Activated T-helper 1 cell treated with anti-CD3 and anti-CD28 coated beads, Interleukin-12 subunit alpha, Interleukin-12 subunit beta, Interleukin-2, Interleukin-4 antibody, amounts not matched to agents 30 ng/mL and 10 ng/mL and 1 ng/mL, durations not matched to agents 14 hours and 24 hours and 36 hours (primary cell): ENCODE results near the gene ANTXR2. TPM values are rescaled to one million over a fixed set of nuclear protein-coding genes. Genes with fewer than 3 reads are reported as not detected.

ENCODE experiments used
- DNase-seq: peaks from one replicate; pipeline ENCODE4 v3.0.0; 2021; ENCODE audit warnings: low spot score
- H3K27ac Mint-ChIP-seq: one replicate; pipeline ENCODE4 v1.8.0; 2021; ENCODE audit warnings: mild to moderate bottlenecking, mixed read lengths
- H3K27me3 Mint-ChIP-seq: one replicate; pipeline ENCODE4 v1.8.0; 2022; ENCODE audit warnings: mild to moderate bottlenecking, moderate library complexity, mixed read lengths; ENCODE audit not compliant: insufficient read depth
- H3K36me3 Mint-ChIP-seq: one replicate; pipeline ENCODE4 v1.8.0; 2021; ENCODE audit warnings: low read depth, mixed read lengths
- H3K4me1 Mint-ChIP-seq: one replicate; pipeline ENCODE4 v1.8.0; 2021; ENCODE audit warnings: low read depth, mixed read lengths
- H3K4me3 Mint-ChIP-seq: one replicate; pipeline ENCODE4 v1.8.0; 2021; ENCODE audit warnings: mild to moderate bottlenecking, moderate library complexity, mixed read lengths
- H3K9me3 Mint-ChIP-seq: one replicate; pipeline ENCODE4 v1.8.0; 2021; ENCODE audit warnings: mixed read lengths
- intact Hi-C: fragments of 100-400 bp; cut with micrococcal nuclease; formaldehyde crosslinking; loops from one replicate; pipeline ENCODE4 v1.15.1; 2024
- total RNA-seq: library from RNA; stranded (reverse); gene quantifications from 2 replicates; pipeline ENCODE4 v1.2.3, GENCODE V29; 2022

The ANTXR2 gene
- total RNA-seq, 1 donor from 2014 or later = 29.8 TPM

- DNase-seq = no peak
- Mint-ChIP-seq H3K4me1 (peaks cover 13% of the 10 kb centered on the region), H3K36me3 (peaks cover 15% of the 10 kb centered on the region), H3K4me3 (no peak overlapping the region), H3K9me3 (peaks cover 8% of the 10 kb centered on the region), H3K27me3 (peaks cover 9% of the 10 kb centered on the region), H3K27ac (no peak overlapping the region)
- intact Hi-C loops = no loop called here
Observed at GRCh38 chr4:80086296-80086695, 13.3 kb upstream of the ANTXR2 start.

- Mint-ChIP-seq H3K4me1 (peaks cover 18% of the 10 kb centered on the region), H3K36me3 (peaks cover 16% of the 10 kb centered on the region), H3K27me3 (peaks cover 8% of the 10 kb centered on the region), H3K4me3 (no peak overlapping the region), H3K9me3 (peaks cover 10% of the 10 kb centered on the region), H3K27ac (no peak overlapping the region)
- no peak for DNase-seq
- intact Hi-C loops = no loop called here
Observed at GRCh38 chr4:80085081-80085480, 12.1 kb upstream of the ANTXR2 start.

DNA sequence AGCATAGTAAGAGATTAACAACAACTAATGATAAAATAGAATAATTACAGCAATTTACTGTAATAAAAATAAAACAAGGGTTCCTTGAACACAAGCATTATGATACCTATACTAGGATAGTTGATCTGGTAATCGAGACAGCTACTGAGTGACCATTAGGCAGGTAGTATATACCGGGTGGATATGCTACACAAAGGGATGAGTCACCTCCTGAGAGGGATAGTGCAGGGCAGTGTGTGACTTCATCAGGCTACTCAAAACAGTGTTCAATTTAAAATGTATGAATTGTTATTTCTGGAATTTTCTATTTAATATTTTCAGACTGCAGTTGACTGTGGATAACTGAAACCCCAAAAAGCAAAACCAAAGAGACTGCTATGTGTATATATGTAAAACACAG is 9.7 kb upstream of the ANTXR2 start:
- no peak for DNase-seq
- peaks cover 4% of the 10 kb centered on the region for H3K27me3 Mint-ChIP-seq
- H3K9me3 Mint-ChIP-seq = peaks cover 16% of the 10 kb centered on the region
- intact Hi-C loops = no loop called here
- H3K36me3 Mint-ChIP-seq = peaks cover 19% of the 10 kb centered on the region
- no peak overlapping the region for H3K4me3 Mint-ChIP-seq
- no peak overlapping the region for H3K27ac Mint-ChIP-seq
- H3K4me1 Mint-ChIP-seq = peaks cover 37% of the 10 kb centered on the region

GRCh38 chr4:80081566-80081965 is 8.5 kb upstream of the ANTXR2 start:
- no peak for DNase-seq
- intact Hi-C loops = no loop called here
- Mint-ChIP-seq H3K27ac (no peak overlapping the region), H3K27me3 (peaks cover under 1% of the 10 kb centered on the region), H3K4me3 (no peak overlapping the region), H3K9me3 (peaks cover 16% of the 10 kb centered on the region), H3K36me3 (peaks cover 16% of the 10 kb centered on the region), H3K4me1 (peaks cover 44% of the 10 kb centered on the region)

DNA sequence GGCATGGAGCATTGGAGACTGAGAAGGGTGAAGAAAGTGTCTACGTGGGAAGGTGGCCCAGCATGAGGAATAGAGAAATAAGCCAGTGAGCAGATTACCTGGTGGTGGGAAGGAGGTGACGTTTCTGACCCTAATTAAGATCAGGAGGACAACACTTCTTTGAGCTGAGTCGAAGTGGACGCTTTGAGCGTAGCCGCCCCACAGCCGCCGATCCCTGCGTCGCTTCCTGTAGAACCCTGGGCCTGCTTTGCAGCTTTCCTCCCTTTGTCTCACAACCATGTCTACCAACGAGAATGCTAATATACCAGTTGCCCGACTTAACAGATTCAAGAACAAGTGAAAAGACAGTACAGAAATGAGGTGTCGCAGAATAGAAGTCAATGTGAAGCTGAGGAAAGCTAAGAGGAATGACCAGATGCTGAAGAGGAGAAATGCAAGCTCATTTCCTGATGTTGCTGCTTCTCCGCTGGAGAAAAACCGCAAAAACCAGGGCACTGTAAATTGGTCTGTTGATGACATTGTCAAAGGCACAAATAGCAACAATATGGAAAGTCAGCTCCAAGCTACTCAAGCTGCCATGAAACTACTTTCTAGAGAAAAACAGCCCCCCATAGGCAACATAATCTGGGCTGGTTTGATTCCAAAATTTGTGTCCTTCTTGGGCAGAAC is 6.4 kb upstream of the ANTXR2 start:
- H3K27me3 Mint-ChIP-seq = no peaks in the 10 kb centered on the region
- no peak overlapping the region for H3K27ac Mint-ChIP-seq
- peaks cover 16% of the 10 kb centered on the region for H3K9me3 Mint-ChIP-seq
- peaks cover 19% of the 10 kb centered on the region for H3K36me3 Mint-ChIP-seq
- peaks cover 66% of the 10 kb centered on the region for H3K4me1 Mint-ChIP-seq
- intact Hi-C loops = loop anchor here (10.0 kb wide), 3 partner anchors 475 to 1415 kb away; partner anchors contain the start of gene BMP2K
- DNase-seq = no peak
- H3K4me3 Mint-ChIP-seq = no peak overlapping the region

- intact Hi-C loops = loop anchor here (10.0 kb wide), 3 partner anchors 474 to 1416 kb away; partner anchors contain the start of gene BMP2K
- H3K4me3 Mint-ChIP-seq = no peak overlapping the region
Observed at GRCh38 chr4:80078346-80079092, 5.5 kb upstream of the ANTXR2 start.

GRCh38 chr4:80077639-80078038 is 4.6 kb upstream of the ANTXR2 start:
- intact Hi-C loops = loop anchor here (1.0 to 10.0 kb wide), 6 partner anchors 19 to 1417 kb away; partner anchors contain the start of gene BMP2K
- H3K27me3 Mint-ChIP-seq = peaks cover 1% of the 10 kb centered on the region
- peaks cover 19% of the 10 kb centered on the region for H3K36me3 Mint-ChIP-seq
- H3K9me3 Mint-ChIP-seq = peaks cover 13% of the 10 kb centered on the region
- H3K4me3 Mint-ChIP-seq = no peak overlapping the region
- H3K4me1 Mint-ChIP-seq = peaks cover 80% of the 10 kb centered on the region
- DNase-seq = no peak
- H3K27ac Mint-ChIP-seq = no peak overlapping the region

More at GRCh38 chr4:80078346-80079092, 5.5 kb upstream of the ANTXR2 start:
- Mint-ChIP-seq H3K36me3 (peaks cover 21% of the 10 kb centered on the region), H3K4me1 (peaks cover 75% of the 10 kb centered on the region), H3K27me3 (no peaks in the 10 kb centered on the region), H3K27ac (peak overlapping the region; percentile 18), H3K9me3 (peaks cover 16% of the 10 kb centered on the region)
- DNase-seq = no peak

GRCh38 chr4:80076681-80077080 is 3.7 kb upstream of the ANTXR2 start:
- Mint-ChIP-seq H3K9me3 (peaks cover 12% of the 10 kb centered on the region), H3K4me3 (peak overlapping the region; percentile 34), H3K36me3 (peaks cover 21% of the 10 kb centered on the region), H3K27ac (peak overlapping the region; percentile 47), H3K27me3 (peaks cover 1% of the 10 kb centered on the region), H3K4me1 (peaks cover 79% of the 10 kb centered on the region)
- intact Hi-C loops = loop anchor here (1.0 to 10.0 kb wide), 7 partner anchors 18 to 1418 kb away; partner anchors contain the start of gene BMP2K
- DNase-seq = no peak

DNA sequence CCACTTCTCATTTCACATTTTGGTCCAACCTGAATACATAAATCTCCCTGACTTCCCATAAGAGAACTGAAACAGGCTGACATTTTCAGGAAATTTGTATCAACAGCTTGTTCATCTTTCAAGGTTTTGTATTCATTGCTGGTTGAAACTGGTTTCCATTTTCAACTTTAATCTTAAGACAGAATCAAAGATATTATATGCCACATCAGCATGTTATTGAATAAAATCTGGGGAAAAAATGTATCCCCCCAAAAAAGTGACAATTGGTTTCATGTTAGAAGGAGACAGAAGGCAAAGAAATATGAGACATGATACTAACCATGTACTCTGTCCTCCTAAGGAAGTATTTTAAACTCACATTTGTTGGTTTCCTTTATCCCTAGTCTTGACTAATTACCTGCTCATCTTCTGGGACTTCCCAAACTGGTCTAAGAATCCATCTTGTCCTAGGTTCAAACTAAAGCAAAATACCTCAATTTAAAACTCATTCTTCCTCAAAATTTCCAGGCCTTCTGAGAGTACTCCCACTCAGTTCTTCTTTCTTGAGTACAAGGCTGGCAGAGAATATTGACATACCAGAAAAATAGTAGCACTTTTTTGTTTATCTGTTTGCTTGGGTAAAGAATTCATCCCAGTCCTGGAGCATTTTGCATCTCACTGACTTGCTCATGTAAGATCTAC is 3.1 kb upstream of the ANTXR2 start:
- peak overlapping the region; percentile 34 for H3K4me3 Mint-ChIP-seq

GRCh38 chr4:80074651-80075050 is 1.6 kb upstream of the ANTXR2 start:
- intact Hi-C loops = loop anchor here (5.0 to 10.0 kb wide), 5 partner anchors 470 to 1420 kb away; partner anchors contain the start of genes BMP2K and PAQR3
- Mint-ChIP-seq H3K4me1 (peaks cover 83% of the 10 kb centered on the region), H3K9me3 (peaks cover 6% of the 10 kb centered on the region), H3K4me3 (peak overlapping the region; percentile 40), H3K27ac (peak overlapping the region; percentile 95), H3K36me3 (peaks cover 26% of the 10 kb centered on the region), H3K27me3 (peaks cover 1% of the 10 kb centered on the region)
- DNase-seq = no peak

More for the DNA sequence above, 3.1 kb upstream of the ANTXR2 start:
- DNase-seq = no peak
- peaks cover 79% of the 10 kb centered on the region for H3K4me1 Mint-ChIP-seq
- H3K36me3 Mint-ChIP-seq = peaks cover 19% of the 10 kb centered on the region
- intact Hi-C loops = loop anchor here (1.0 to 10.0 kb wide), 4 partner anchors 126 to 1419 kb away; partner anchors contain the start of gene BMP2K
- peaks cover 1% of the 10 kb centered on the region for H3K27me3 Mint-ChIP-seq
- peaks cover 7% of the 10 kb centered on the region for H3K9me3 Mint-ChIP-seq
- H3K27ac Mint-ChIP-seq = peak overlapping the region; percentile 47

DNA sequence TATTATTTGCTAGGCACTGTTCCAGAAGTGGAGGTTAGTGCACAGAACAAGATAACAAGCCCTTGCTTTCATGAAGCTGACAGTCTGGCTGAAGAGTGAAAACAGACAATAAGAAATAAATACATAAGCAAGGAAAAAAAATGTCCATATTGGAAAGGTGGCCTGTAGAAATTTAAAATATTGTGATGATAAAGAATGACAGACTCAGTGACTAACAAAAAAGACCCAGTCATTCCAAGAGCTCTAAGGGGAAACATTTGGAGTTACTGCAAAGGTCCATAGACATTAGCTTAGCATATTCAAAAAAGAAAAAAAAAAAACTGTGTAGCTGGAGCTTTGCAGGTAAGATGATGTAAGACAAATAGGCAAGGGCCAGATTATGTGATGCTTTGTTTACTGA is 1.0 kb upstream of the ANTXR2 start:
- peaks cover 83% of the 10 kb centered on the region for H3K4me1 Mint-ChIP-seq
- DNase-seq = no peak
- peak overlapping the region; percentile 40 for H3K4me3 Mint-ChIP-seq
- H3K9me3 Mint-ChIP-seq = peaks cover 6% of the 10 kb centered on the region
- peaks cover 30% of the 10 kb centered on the region for H3K36me3 Mint-ChIP-seq
- intact Hi-C loops = loop anchor here (5.0 to 10.0 kb wide), 5 partner anchors 469 to 1421 kb away; partner anchors contain the start of genes BMP2K and PAQR3
- peaks cover 1% of the 10 kb centered on the region for H3K27me3 Mint-ChIP-seq
- peak overlapping the region; percentile 95 for H3K27ac Mint-ChIP-seq

GRCh38 chr4:80073473-80074008 is 512 bp upstream of the ANTXR2 start:
- peak overlapping the region; percentile 95 for H3K27ac Mint-ChIP-seq
- DNase-seq = peak; percentile 36
- intact Hi-C loops = loop anchor here (1.0 to 10.0 kb wide), 11 partner anchors 14 to 1421 kb away; partner anchors contain the start of genes BMP2K and PAQR3
- H3K4me3 Mint-ChIP-seq = peak overlapping the region; percentile 99
- peaks cover 29% of the 10 kb centered on the region for H3K36me3 Mint-ChIP-seq
- H3K27me3 Mint-ChIP-seq = peaks cover 1% of the 10 kb centered on the region
- peaks cover 83% of the 10 kb centered on the region for H3K4me1 Mint-ChIP-seq
- peaks cover under 1% of the 10 kb centered on the region for H3K9me3 Mint-ChIP-seq
